SK-N-SH (cell line): ENCODE data around the gene THPO. TPM values are rescaled to one million over a fixed set of nuclear protein-coding genes. Genes with fewer than 3 reads are reported as not detected.

Source experiments
- CTCF ChIA-PET: fragments of 300-600, 350-600 bp; formaldehyde crosslinking; extraction: SDS; loops from one replicate; lab custom pipeline; 2021; lab: Yijun Ruan, JAX
- POLR2A ChIA-PET: fragments of 350-600 bp; sonication (Branson Sonifier 250); formaldehyde crosslinking; extraction: SDS; loops from one replicate; lab custom pipeline; 2020; ENCODE audit warnings: antibody characterized with exemption, inconsistent platforms; lab: Yijun Ruan, JAX
- DNase-seq: peaks from one replicate; pipeline ENCODE4 v3.0.0; 2012
- H2AFZ ChIP-seq: fragments of 200-600 bp; sonication (generic); 2 replicates; pipeline ENCODE4 v1.8.1; 2016; ENCODE audit warnings: antibody characterized with exemption, mild to moderate bottlenecking, low read depth
- H3F3A ChIP-seq: fragments of 200-600 bp; sonication (generic); replicated peaks from 2 replicates; pipeline ENCODE3; 2016; ENCODE audit warnings: antibody characterized with exemption, mild to moderate bottlenecking; ENCODE audit not compliant: insufficient read depth
- H3K27ac ChIP-seq, 2 experiments: fragments of 200-500 bp in 1 of 2; fragments of 200-600 bp in 1 of 2; sonication (Bioruptor generic) in 1 of 2; sonication (generic), shearing (Covaris generic) in 1 of 2; 2 replicates each; pipeline versions ENCODE4 v1.5.1 to v1.6.1; 2014 to 2016; ENCODE audit warnings: low read depth in 2 of 2, inconsistent platforms in 1 of 2, low read length in 1 of 2, mild to moderate bottlenecking in 1 of 2, mixed read lengths in 1 of 2
- H3K27me3 ChIP-seq: fragments of 200-600 bp; sonication (generic), shearing (Covaris generic); 2 replicates; pipeline ENCODE4 v1.6.1; 2016; ENCODE audit warnings: mixed run types; ENCODE audit not compliant: insufficient read depth
- H3K36me3 ChIP-seq, 2 experiments: fragments of 200-500 bp in 1 of 2; fragments of 200-600 bp in 1 of 2; sonication (Bioruptor generic) in 1 of 2; sonication (generic) in 1 of 2; replicated peaks in 1 of 2; 2 replicates each; pipeline versions ENCODE3 to v1.5.1; 2014 to 2016; ENCODE audit warnings: low read length in 1 of 2, mild to moderate bottlenecking in 1 of 2; ENCODE audit not compliant: insufficient read depth in 2 of 2, control insufficient read depth in 1 of 2
- H3K4me1 ChIP-seq, 2 experiments: fragments of 200-500 bp in 1 of 2; fragments of 200-600 bp in 1 of 2; sonication (Bioruptor generic) in 1 of 2; sonication (generic), shearing (Covaris generic) in 1 of 2; 2 replicates each; pipeline versions ENCODE4 v1.5.1 to v1.6.1; 2014 to 2016; ENCODE audit warnings: low read depth in 1 of 2, low read length in 1 of 2, mixed run types in 1 of 2; ENCODE audit not compliant: insufficient read depth in 2 of 2, control insufficient read depth in 1 of 2
- H3K4me2 ChIP-seq: fragments of 200-600 bp; sonication (generic), shearing (Covaris generic); 2 replicates; pipeline ENCODE4 v1.6.1; 2017; ENCODE audit warnings: mixed run types
- H3K4me3 ChIP-seq, 2 experiments: fragments of 200-500 bp in 1 of 2; fragments of 200-600 bp in 1 of 2; sonication (Bioruptor generic) in 1 of 2; sonication (generic), shearing (Covaris generic) in 1 of 2; 2 replicates each; pipeline versions ENCODE4 v1.5.1 to v1.8.1; 2014 to 2016; ENCODE audit warnings: low read depth in 2 of 2, inconsistent platforms in 1 of 2, low read length in 1 of 2, mild to moderate bottlenecking in 1 of 2, mixed read lengths in 1 of 2, moderate library complexity in 1 of 2
- H3K79me2 ChIP-seq: fragments of 200-600 bp; sonication (generic); 2 replicates; pipeline ENCODE4 v1.8.1; 2017; ENCODE audit warnings: mild to moderate bottlenecking; ENCODE audit not compliant: insufficient read depth
- H3K9ac ChIP-seq: fragments of 200-600 bp; sonication (generic); 2 replicates; pipeline ENCODE4 v1.6.1; 2017; ENCODE audit warnings: mixed run types
- H3K9me2 ChIP-seq: fragments of 200-600 bp; sonication (generic); 2 replicates; pipeline ENCODE4 v1.6.1; 2017; ENCODE audit warnings: mixed run types
- H3K9me3 ChIP-seq: fragments of 200-600 bp; sonication (generic); 2 replicates; pipeline ENCODE4 v1.6.1; 2017; ENCODE audit warnings: mixed run types, mild to moderate bottlenecking, moderate library complexity
- H4K20me1 ChIP-seq: fragments of 200-600 bp; sonication (generic); 2 replicates; pipeline ENCODE4 v1.6.1; 2017; ENCODE audit warnings: mild to moderate bottlenecking, mixed run types; ENCODE audit not compliant: insufficient read depth
- ELF1 ChIP-seq: IDR thresholded peaks from 2 replicates; pipeline ENCODE4 v1.4.0; 2012
- EP300 ChIP-seq, 2 experiments: IDR thresholded peaks; 2 replicates each; pipeline versions ENCODE4 v1.4.0 to v1.6.1; 2012; ENCODE audit warnings: borderline replicate concordance in 1 of 2, low read depth in 1 of 2, low read length in 1 of 2
- EZH2phosphoT487 ChIP-seq: fragments of 200-600 bp; sonication (generic); IDR thresholded peaks from 2 replicates; pipeline ENCODE4 v1.6.1; 2017; ENCODE audit warnings: low read depth, mixed run types, mild to moderate bottlenecking, antibody characterized with exemption, moderate library complexity, borderline replicate concordance
- FOXJ3 ChIP-seq: sonication (generic); formaldehyde crosslinking; IDR thresholded peaks from 2 replicates; pipeline ENCODE4 v1.5.1; 2020; ENCODE audit warnings: mild to moderate bottlenecking, missing genetic modification reagents
- FOXM1 ChIP-seq: IDR thresholded peaks from 2 replicates; pipeline ENCODE4 v1.4.0; 2012; ENCODE audit warnings: low read depth, mild to moderate bottlenecking
- GATA2 ChIP-seq: sonication (generic); formaldehyde crosslinking; IDR thresholded peaks from 2 replicates; pipeline ENCODE4 v1.5.0; 2020; ENCODE audit warnings: mild to moderate bottlenecking, missing genetic modification reagents
- JUND ChIP-seq: IDR thresholded peaks from 2 replicates; pipeline ENCODE4 v1.4.0; 2012
- MEF2A ChIP-seq: IDR thresholded peaks from 2 replicates; pipeline ENCODE4 v1.4.0; 2012; ENCODE audit warnings: low read depth, borderline replicate concordance
- NRF1 ChIP-seq: IDR thresholded peaks from 2 replicates; pipeline ENCODE4 v1.6.1; 2012; ENCODE audit warnings: low read depth, mild to moderate bottlenecking, low read length
- RFX5 ChIP-seq: IDR thresholded peaks from 2 replicates; pipeline ENCODE4 v1.6.1; 2012; ENCODE audit warnings: mild to moderate bottlenecking, improper control_type of control experiment, low read length
- TAF1 ChIP-seq: IDR thresholded peaks from 2 replicates; pipeline ENCODE4 v1.6.1; 2012; ENCODE audit warnings: low read depth, mild to moderate bottlenecking, low read length, moderate library complexity, borderline replicate concordance
- TEAD4 ChIP-seq: IDR thresholded peaks from 2 replicates; pipeline ENCODE4 v1.4.0; 2012; ENCODE audit warnings: mild to moderate bottlenecking, borderline replicate concordance; ENCODE audit not compliant: insufficient read depth
- YY1 ChIP-seq: IDR thresholded peaks from 2 replicates; pipeline ENCODE4 v1.4.0; 2012; ENCODE audit warnings: low read depth, mild to moderate bottlenecking
- WGBS: methylation state at CpG from one replicate; pipeline ENCODE4 v1.1.6; 2017; ENCODE audit warnings: low lambda C conversion rate; 5-methylcytosine and 5-hydroxymethylcytosine counted together
- polyA plus RNA-seq, 3 experiments: library from polyadenylated mRNA; depleted of rRNA; stranded (reverse); fragments of >200 nt; gene quantifications; 2 replicates each; pipeline ENCODE4 v1.2.3, GENCODE V29; 2012
- TF ChIP-seq, protein P1 (sequence below): IDR thresholded peaks from 2 replicates; pipeline ENCODE4 v1.6.1; 2012; ENCODE audit warnings: mild to moderate bottlenecking, low read depth, low read length, moderate library complexity
- TF ChIP-seq, protein P2 (sequence below): fragments of 150-350 bp; IDR thresholded peaks from 2 replicates; pipeline ENCODE4 v1.6.1; 2017; ENCODE audit warnings: antibody characterized with exemption, low read length, low read depth, borderline replicate concordance
- TF ChIP-seq, protein P3 (sequence below): IDR thresholded peaks from 2 replicates; pipeline ENCODE4 v1.4.0; 2012; ENCODE audit warnings: low read depth, borderline replicate concordance
- TF ChIP-seq, protein P4 (sequence below): IDR thresholded peaks from 2 replicates; pipeline ENCODE4 v1.4.0; 2012; ENCODE audit warnings: low read depth, borderline replicate concordance

Gene THPO
- polyA plus RNA-seq, 1 of the 3 experiments (the other 2 are of a cell fraction) = 0.07 TPM

DNA sequence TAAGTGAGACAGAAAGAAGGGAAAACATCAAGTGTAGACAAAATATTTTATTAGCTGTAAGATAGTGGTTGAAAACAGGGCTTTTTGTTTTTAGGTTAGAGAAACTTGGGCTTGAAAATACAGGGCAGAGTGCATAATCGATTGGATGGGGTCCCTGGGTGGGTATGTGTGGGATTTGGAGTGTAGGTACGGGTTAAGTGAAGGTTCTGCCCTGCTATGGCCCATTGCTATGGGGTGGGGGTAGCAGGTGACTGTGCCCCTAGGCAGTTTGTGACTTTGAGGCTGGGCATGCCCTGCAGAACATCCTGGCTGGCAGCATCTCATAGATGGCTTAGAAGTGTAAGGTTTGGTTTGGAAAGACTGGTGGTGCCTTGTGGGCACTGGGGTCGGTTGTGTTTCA, 44.3 kb downstream of the THPO start:
- Histone ChIP-seq H3K4me1 (peaks cover 31 to 47% of the 10 kb centered on the region in 2 experiments; a peak in 3 of 4 replicates), H3K27me3 (no peaks in the 10 kb centered on the region), H2AFZ (no peak overlapping the region), H3K79me2 (peaks cover 59% of the 10 kb centered on the region), H3F3A (peaks cover 68% of the 10 kb centered on the region), H3K36me3 (peaks cover 49 to 57% of the 10 kb centered on the region in 2 experiments), H4K20me1 (peaks cover 23% of the 10 kb centered on the region), H3K9me3 (no peaks in the 10 kb centered on the region), H3K9ac (peak overlapping the region; percentile 53), H3K4me2 (0 out of 2 replicates have a peak overlapping the region, but pooled peaks have one; percentile 21), H3K4me3 (no peak overlapping the region), H3K9me2 (no peaks in the 10 kb centered on the region), H3K27ac (peak overlapping the region in 1 of 2 experiments; percentile 90; a peak in 2 of 4 replicates)
- no peak for DNase-seq
- CTCF ChIA-PET = no interaction called here
- whole genome bisulfite sequencing = 83% methylated on average over 3 of the region's 3 CpGs
- TF ChIP-seq EP300 (IDR thresholded peaks at IDR 0.05; ENCODE audit: borderline replicate concordance in 1 of 2, low read depth in 1 of 2, low read length in 1 of 2) (no peak), NRF1 (no peak), YY1 (no peak), EZH2phosphoT487 (no peak), TAF1 (no peak), TEAD4 (no peak), FOXM1 (no peak), RFX5 (no peak), FOXJ3 (CRISPR knock-in tag) (no peak), ELF1 (no peak), JUND (no peak), MEF2A (no peak), GATA2 (CRISPR knock-in tag) (no peak)
- TF ChIP-seq, protein P1, sequence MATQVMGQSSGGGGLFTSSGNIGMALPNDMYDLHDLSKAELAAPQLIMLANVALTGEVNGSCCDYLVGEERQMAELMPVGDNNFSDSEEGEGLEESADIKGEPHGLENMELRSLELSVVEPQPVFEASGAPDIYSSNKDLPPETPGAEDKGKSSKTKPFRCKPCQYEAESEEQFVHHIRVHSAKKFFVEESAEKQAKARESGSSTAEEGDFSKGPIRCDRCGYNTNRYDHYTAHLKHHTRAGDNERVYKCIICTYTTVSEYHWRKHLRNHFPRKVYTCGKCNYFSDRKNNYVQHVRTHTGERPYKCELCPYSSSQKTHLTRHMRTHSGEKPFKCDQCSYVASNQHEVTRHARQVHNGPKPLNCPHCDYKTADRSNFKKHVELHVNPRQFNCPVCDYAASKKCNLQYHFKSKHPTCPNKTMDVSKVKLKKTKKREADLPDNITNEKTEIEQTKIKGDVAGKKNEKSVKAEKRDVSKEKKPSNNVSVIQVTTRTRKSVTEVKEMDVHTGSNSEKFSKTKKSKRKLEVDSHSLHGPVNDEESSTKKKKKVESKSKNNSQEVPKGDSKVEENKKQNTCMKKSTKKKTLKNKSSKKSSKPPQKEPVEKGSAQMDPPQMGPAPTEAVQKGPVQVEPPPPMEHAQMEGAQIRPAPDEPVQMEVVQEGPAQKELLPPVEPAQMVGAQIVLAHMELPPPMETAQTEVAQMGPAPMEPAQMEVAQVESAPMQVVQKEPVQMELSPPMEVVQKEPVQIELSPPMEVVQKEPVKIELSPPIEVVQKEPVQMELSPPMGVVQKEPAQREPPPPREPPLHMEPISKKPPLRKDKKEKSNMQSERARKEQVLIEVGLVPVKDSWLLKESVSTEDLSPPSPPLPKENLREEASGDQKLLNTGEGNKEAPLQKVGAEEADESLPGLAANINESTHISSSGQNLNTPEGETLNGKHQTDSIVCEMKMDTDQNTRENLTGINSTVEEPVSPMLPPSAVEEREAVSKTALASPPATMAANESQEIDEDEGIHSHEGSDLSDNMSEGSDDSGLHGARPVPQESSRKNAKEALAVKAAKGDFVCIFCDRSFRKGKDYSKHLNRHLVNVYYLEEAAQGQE = no peak
- TF ChIP-seq, protein P2, sequence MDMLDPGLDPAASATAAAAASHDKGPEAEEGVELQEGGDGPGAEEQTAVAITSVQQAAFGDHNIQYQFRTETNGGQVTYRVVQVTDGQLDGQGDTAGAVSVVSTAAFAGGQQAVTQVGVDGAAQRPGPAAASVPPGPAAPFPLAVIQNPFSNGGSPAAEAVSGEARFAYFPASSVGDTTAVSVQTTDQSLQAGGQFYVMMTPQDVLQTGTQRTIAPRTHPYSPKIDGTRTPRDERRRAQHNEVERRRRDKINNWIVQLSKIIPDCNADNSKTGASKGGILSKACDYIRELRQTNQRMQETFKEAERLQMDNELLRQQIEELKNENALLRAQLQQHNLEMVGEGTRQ = no peak
- TF ChIP-seq, protein P3, sequence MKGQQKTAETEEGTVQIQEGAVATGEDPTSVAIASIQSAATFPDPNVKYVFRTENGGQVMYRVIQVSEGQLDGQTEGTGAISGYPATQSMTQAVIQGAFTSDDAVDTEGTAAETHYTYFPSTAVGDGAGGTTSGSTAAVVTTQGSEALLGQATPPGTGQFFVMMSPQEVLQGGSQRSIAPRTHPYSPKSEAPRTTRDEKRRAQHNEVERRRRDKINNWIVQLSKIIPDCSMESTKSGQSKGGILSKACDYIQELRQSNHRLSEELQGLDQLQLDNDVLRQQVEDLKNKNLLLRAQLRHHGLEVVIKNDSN = no peak
- TF ChIP-seq, protein P4, sequence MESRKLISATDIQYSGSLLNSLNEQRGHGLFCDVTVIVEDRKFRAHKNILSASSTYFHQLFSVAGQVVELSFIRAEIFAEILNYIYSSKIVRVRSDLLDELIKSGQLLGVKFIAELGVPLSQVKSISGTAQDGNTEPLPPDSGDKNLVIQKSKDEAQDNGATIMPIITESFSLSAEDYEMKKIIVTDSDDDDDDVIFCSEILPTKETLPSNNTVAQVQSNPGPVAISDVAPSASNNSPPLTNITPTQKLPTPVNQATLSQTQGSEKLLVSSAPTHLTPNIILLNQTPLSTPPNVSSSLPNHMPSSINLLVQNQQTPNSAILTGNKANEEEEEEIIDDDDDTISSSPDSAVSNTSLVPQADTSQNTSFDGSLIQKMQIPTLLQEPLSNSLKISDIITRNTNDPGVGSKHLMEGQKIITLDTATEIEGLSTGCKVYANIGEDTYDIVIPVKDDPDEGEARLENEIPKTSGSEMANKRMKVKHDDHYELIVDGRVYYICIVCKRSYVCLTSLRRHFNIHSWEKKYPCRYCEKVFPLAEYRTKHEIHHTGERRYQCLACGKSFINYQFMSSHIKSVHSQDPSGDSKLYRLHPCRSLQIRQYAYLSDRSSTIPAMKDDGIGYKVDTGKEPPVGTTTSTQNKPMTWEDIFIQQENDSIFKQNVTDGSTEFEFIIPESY = no peak
- POLR2A ChIA-PET = no interaction called here
